Activated T-cell treated with anti-CD3 and anti-CD28 coated beads, Interleukin-2, amount 50 U/mL, for 24 hours (primary cell): ENCODE measurements around the gene THBS4.

Experiments used
- DNase-seq: peaks from one replicate; pipeline ENCODE4 v3.0.0-alpha.2; 2020
- H3K27ac Mint-ChIP-seq: 2 replicates; pipeline ENCODE4 v1.8.0; 2020; ENCODE audit warnings: mild to moderate bottlenecking, mixed read lengths
- H3K27me3 Mint-ChIP-seq: 2 replicates; pipeline ENCODE4 v1.8.0; 2020; ENCODE audit warnings: mixed read lengths
- H3K36me3 Mint-ChIP-seq: 2 replicates; pipeline ENCODE4 v1.8.0; 2020; ENCODE audit warnings: low read depth, mixed read lengths
- H3K4me1 Mint-ChIP-seq: 2 replicates; pipeline ENCODE4 v1.8.0; 2020; ENCODE audit warnings: low read depth, mixed read lengths
- H3K4me3 Mint-ChIP-seq: 2 replicates; pipeline ENCODE4 v1.8.0; 2020; ENCODE audit warnings: mild to moderate bottlenecking, moderate library complexity, mixed read lengths
- H3K9me3 Mint-ChIP-seq: 2 replicates; pipeline ENCODE4 v1.8.0; 2020; ENCODE audit warnings: mixed read lengths

THBS4 gene

DNA sequence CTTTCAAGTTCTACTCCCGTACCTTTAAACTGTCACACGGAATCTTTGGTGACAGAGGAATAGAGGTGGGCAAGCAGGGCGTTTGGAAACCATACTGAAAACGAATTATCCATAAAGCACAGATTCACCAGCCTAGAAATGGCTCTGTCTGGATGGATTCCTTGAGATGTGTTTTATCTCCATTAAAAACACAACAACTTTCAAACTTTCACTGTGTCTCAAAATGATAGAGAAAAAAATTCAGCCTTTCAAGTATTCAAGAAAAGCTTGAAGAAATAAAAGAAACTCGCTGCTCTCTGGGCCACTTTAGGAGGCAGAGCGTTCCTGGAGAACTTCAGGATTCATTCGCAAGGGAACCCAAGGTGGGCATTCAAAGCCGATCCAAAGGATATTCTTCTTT lies 589 bp upstream of the THBS4 start:
- DNase-seq = no peak
- Mint-ChIP-seq H3K27me3 (peaks cover 61% of the 10 kb centered on the region), H3K27ac (no peak overlapping the region), H3K4me3 (peak overlapping the region; percentile 66), H3K9me3 (no peaks in the 10 kb centered on the region), H3K4me1 (peaks cover 38% of the 10 kb centered on the region), H3K36me3 (no peaks in the 10 kb centered on the region)

GRCh38 chr5:80035839-80036238 lies 691 bp downstream of the THBS4 start:
- peak overlapping the region; percentile 49 for H3K4me3 Mint-ChIP-seq
- H3K36me3 Mint-ChIP-seq = no peaks in the 10 kb centered on the region
- no peak for DNase-seq
- peaks cover 71% of the 10 kb centered on the region for H3K27me3 Mint-ChIP-seq
- no peaks in the 10 kb centered on the region for H3K9me3 Mint-ChIP-seq
- peaks cover 38% of the 10 kb centered on the region for H3K4me1 Mint-ChIP-seq
- no peak overlapping the region for H3K27ac Mint-ChIP-seq

GRCh38 chr5:80036615-80037014 lies 1.5 kb downstream of the THBS4 start:
- H3K4me3 Mint-ChIP-seq = no peak overlapping the region
- H3K4me1 Mint-ChIP-seq = peaks cover 33% of the 10 kb centered on the region
- H3K27ac Mint-ChIP-seq = no peak overlapping the region

DNA sequence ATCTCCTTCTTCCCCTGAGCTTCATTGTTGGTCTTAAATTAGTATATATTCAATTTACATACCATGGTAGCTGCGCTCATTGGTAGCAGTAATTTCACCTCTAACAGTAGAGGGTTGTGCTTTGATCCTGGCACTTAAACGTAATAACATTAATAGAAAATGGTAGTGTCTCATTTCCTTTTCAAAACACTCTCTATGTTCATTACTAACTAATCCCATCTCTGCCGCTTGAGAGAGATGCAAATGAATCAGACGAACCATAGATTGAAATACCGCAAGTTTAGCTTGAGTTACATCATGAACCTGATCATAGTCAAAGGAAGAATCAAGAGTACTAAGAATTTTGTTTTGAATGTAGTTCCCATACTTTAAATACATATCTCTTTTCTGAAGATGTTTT lies 2.2 kb downstream of the THBS4 start:
- Mint-ChIP-seq H3K27ac (peak overlapping the region; percentile 54), H3K36me3 (no peaks in the 10 kb centered on the region), H3K9me3 (no peaks in the 10 kb centered on the region), H3K27me3 (peaks cover 69% of the 10 kb centered on the region), H3K4me3 (no peak overlapping the region), H3K4me1 (peaks cover 33% of the 10 kb centered on the region)
- DNase-seq = no peak

More at GRCh38 chr5:80036615-80037014, 1.5 kb downstream of the THBS4 start:
- H3K27me3 Mint-ChIP-seq = peaks cover 68% of the 10 kb centered on the region
- H3K36me3 Mint-ChIP-seq = no peaks in the 10 kb centered on the region
- H3K9me3 Mint-ChIP-seq = no peaks in the 10 kb centered on the region
- no peak for DNase-seq

GRCh38 chr5:80039650-80040049 lies 4.5 kb downstream of the THBS4 start:
- H3K27me3 Mint-ChIP-seq = peaks cover 64% of the 10 kb centered on the region
- no peaks in the 10 kb centered on the region for H3K9me3 Mint-ChIP-seq
- no peak overlapping the region for H3K27ac Mint-ChIP-seq
- H3K4me3 Mint-ChIP-seq = no peak overlapping the region
- H3K36me3 Mint-ChIP-seq = no peaks in the 10 kb centered on the region
- DNase-seq = no peak
- H3K4me1 Mint-ChIP-seq = peaks cover 21% of the 10 kb centered on the region

GRCh38 chr5:80041527-80041926 lies 6.4 kb downstream of the THBS4 start:
- Mint-ChIP-seq H3K9me3 (no peaks in the 10 kb centered on the region), H3K4me1 (peaks cover 12% of the 10 kb centered on the region), H3K36me3 (no peaks in the 10 kb centered on the region), H3K27ac (no peak overlapping the region), H3K27me3 (peaks cover 53% of the 10 kb centered on the region), H3K4me3 (no peak overlapping the region)
- DNase-seq = no peak

GRCh38 chr5:80042330-80042729 lies 7.2 kb downstream of the THBS4 start:
- H3K36me3 Mint-ChIP-seq = no peaks in the 10 kb centered on the region
- no peak overlapping the region for H3K27ac Mint-ChIP-seq
- no peaks in the 10 kb centered on the region for H3K9me3 Mint-ChIP-seq
- no peak for DNase-seq
- peaks cover 5% of the 10 kb centered on the region for H3K4me1 Mint-ChIP-seq
- H3K27me3 Mint-ChIP-seq = peaks cover 51% of the 10 kb centered on the region
- H3K4me3 Mint-ChIP-seq = no peak overlapping the region

DNA sequence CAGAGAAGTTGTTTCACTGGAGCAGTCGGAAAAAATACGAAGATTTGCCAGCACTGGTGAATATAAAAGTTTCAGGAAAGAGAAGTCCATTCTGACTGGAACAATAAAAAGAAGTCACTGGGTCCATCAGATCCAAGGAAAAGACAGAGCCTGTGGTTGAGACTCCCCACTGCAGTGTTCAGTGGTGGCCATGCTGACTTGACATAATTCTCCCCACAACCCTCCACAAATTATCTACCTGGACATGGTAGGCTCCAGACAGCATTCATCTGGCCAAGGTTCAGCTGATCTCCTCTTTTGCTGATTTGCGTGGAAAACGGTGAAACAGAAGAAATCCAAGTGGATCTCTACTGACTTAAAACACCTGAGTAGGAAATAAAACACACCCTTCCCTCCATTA lies 8.0 kb downstream of the THBS4 start:
- Mint-ChIP-seq H3K36me3 (no peaks in the 10 kb centered on the region), H3K9me3 (no peaks in the 10 kb centered on the region), H3K4me1 (no peaks in the 10 kb centered on the region), H3K27ac (no peak overlapping the region), H3K4me3 (no peak overlapping the region), H3K27me3 (peaks cover 46% of the 10 kb centered on the region)
- DNase-seq = no peak

DNA sequence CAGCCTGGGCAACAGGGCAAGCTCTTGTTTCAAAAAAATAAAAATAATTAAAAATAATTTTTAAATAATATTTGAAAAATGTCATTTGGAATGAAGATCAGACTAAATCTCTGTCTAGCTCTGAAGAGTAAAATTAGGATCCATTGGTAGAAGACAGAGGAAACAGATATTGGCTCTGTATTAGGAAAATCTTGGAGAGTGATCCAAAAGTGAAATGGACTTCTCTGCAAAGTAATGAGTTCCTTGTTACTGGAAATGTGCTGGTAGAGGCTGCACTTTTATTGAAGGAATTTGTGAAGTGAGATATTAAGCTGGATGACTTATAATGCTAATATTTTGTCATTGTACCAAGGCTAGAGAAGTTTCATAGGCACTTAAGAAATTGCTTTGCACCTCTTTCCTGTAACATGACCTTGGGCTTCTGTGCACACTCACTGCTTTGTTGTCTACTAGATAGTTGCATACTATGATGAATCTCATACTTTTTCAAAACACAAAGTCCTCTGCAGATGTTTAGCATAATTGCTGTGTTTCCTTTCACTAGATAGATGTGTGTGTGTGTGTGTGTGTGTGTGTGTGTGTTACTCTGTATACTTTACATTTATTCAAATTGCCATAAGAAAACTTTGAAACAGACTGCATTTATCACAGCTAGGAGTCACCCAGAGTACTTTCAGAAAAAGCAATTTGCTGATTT lies 13.1 kb downstream of the THBS4 start:
- H3K4me3 Mint-ChIP-seq = no peak overlapping the region
- no peak for DNase-seq
- H3K36me3 Mint-ChIP-seq = no peaks in the 10 kb centered on the region
- peaks cover 27% of the 10 kb centered on the region for H3K27me3 Mint-ChIP-seq
- no peaks in the 10 kb centered on the region for H3K9me3 Mint-ChIP-seq
- no peak overlapping the region for H3K27ac Mint-ChIP-seq
- no peaks in the 10 kb centered on the region for H3K4me1 Mint-ChIP-seq

GRCh38 chr5:80052464-80052863 lies 17.3 kb downstream of the THBS4 start:
- H3K9me3 Mint-ChIP-seq = no peaks in the 10 kb centered on the region
- H3K4me1 Mint-ChIP-seq = peaks cover 6% of the 10 kb centered on the region
- H3K36me3 Mint-ChIP-seq = no peaks in the 10 kb centered on the region
- no peak overlapping the region for H3K4me3 Mint-ChIP-seq
- H3K27ac Mint-ChIP-seq = no peak overlapping the region
- DNase-seq = no peak
- H3K27me3 Mint-ChIP-seq = peaks cover 10% of the 10 kb centered on the region

DNA sequence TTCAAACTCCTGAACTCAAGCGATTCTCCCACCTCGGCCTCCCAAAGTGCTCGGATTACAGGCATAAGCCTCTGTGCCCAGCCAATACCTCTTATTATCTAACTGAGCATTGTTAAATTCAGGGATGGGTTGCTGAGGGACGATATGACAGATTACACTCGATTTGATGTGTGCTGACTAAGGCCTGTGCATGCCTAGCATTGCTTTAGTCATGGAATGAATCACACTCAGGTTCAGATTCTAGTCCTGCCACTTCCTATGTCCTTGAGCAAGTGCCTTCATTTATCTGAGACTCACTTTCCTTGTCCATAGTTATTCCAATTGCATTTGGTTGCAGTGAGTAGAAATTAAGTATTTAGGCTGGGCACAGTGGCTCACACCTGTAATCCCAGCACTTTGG lies 19.5 kb downstream of the THBS4 start:
- no peaks in the 10 kb centered on the region for H3K36me3 Mint-ChIP-seq
- H3K9me3 Mint-ChIP-seq = no peaks in the 10 kb centered on the region
- H3K27ac Mint-ChIP-seq = no peak overlapping the region
- peaks cover 5% of the 10 kb centered on the region for H3K27me3 Mint-ChIP-seq
- peaks cover 6% of the 10 kb centered on the region for H3K4me1 Mint-ChIP-seq
- H3K4me3 Mint-ChIP-seq = no peak overlapping the region
- DNase-seq = no peak

GRCh38 chr5:80055491-80056170 lies 20.5 kb downstream of the THBS4 start:
- no peaks in the 10 kb centered on the region for H3K9me3 Mint-ChIP-seq
- H3K27ac Mint-ChIP-seq = no peak overlapping the region
- no peak overlapping the region for H3K4me3 Mint-ChIP-seq

DNA sequence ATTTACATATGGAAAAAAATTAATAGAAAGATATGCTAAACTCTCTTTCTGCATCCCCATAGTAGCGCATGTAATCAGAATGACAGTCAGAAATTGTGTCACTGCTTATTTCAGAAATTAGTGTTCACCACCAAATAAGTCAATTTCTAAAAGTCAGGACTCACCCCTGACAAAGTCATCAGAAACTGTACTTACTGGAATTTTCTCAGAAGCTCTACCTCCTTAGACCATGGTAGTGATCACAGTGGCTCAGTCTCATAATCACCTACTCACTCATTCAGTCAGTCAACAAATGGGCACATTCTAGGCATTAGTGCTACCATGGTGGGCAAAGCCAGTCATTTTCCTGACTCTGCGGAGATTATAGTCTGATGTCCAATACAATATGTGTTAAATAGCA lies 22.0 kb downstream of the THBS4 start:
- Mint-ChIP-seq H3K27me3 (no peaks in the 10 kb centered on the region), H3K27ac (no peak overlapping the region), H3K36me3 (no peaks in the 10 kb centered on the region), H3K4me1 (peaks cover 8% of the 10 kb centered on the region), H3K9me3 (no peaks in the 10 kb centered on the region), H3K4me3 (no peak overlapping the region)
- no peak for DNase-seq

More at GRCh38 chr5:80055491-80056170, 20.5 kb downstream of the THBS4 start:
- H3K36me3 Mint-ChIP-seq = no peaks in the 10 kb centered on the region
- peaks cover 6% of the 10 kb centered on the region for H3K4me1 Mint-ChIP-seq
- no peak for DNase-seq
- no peaks in the 10 kb centered on the region for H3K27me3 Mint-ChIP-seq

DNA sequence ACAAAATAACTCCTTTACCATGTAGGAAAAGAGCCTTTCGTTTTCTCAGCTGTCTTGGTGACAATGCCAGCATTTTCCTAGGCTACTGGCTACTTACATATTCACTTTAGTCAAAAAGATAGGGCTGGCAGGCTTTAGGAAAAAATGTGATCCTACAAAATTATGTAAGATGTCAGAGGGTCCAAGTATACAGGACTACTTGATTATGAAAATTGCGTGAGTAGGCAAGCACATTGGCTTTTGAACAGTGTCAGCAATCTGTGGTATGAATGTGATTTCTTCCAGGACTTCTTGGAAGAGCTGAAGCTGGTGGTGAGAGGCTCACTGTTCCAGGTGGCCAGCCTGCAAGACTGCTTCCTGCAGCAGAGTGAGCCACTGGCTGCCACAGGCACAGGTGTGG lies 22.8 kb downstream of the THBS4 start:
- H3K27ac Mint-ChIP-seq = no peak overlapping the region
- no peaks in the 10 kb centered on the region for H3K27me3 Mint-ChIP-seq
- H3K4me3 Mint-ChIP-seq = no peak overlapping the region
- no peak for DNase-seq
- H3K9me3 Mint-ChIP-seq = no peaks in the 10 kb centered on the region
- H3K4me1 Mint-ChIP-seq = peaks cover 8% of the 10 kb centered on the region
- no peaks in the 10 kb centered on the region for H3K36me3 Mint-ChIP-seq

DNA sequence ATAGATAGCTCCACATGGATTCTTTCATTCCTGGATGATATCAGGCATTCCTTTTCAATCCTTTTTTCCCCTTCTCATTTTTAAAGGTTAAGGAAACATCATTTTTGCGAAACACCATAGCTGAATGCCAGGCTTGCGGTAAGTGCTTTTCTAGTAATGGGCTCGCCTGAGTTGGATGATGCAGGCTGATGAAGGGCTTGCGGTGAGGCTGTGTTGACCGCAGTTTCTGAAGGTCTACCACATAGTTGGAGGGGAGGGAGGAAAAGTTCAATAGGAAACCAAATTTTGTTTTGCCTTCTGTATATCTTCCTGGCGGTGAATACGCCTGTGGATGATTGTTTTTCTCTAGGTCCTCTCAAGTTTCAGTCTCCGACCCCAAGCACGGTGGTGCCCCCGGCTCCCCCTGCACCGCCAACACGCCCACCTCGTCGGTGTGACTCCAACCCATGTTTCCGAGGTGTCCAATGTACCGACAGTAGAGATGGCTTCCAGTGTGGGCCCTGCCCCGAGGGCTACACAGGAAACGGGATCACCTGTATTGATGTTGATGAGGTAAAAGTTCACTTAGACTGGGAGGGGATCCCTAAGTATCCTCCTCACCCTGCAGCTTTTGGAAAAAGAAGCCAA lies 24.3 kb downstream of the THBS4 start:
- no peak overlapping the region for H3K27ac Mint-ChIP-seq
- H3K4me3 Mint-ChIP-seq = no peak overlapping the region
- H3K27me3 Mint-ChIP-seq = no peaks in the 10 kb centered on the region
- no peak for DNase-seq
- H3K9me3 Mint-ChIP-seq = no peaks in the 10 kb centered on the region
- H3K36me3 Mint-ChIP-seq = peaks cover 3% of the 10 kb centered on the region
- peaks cover 8% of the 10 kb centered on the region for H3K4me1 Mint-ChIP-seq
